HUES48 (cell line): ENCODE measurements around the gene PHACTR1.

Experiments
- H3K27ac ChIP-seq: one replicate; pipeline ENCODE4 v1.7.0; 2013; ENCODE audit warnings: low read depth, low read length, inconsistent platforms
- H3K27me3 ChIP-seq: 2 replicates; pipeline ENCODE4 v1.6.1; 2013; ENCODE audit warnings: mild to moderate bottlenecking, low read length; ENCODE audit not compliant: control insufficient read depth, insufficient read depth
- H3K36me3 ChIP-seq: 2 replicates; pipeline ENCODE4 v1.6.1; 2013; ENCODE audit warnings: low read length; ENCODE audit not compliant: control insufficient read depth, insufficient read depth
- H3K4me1 ChIP-seq: 2 replicates; pipeline ENCODE4 v1.6.1; 2013; ENCODE audit warnings: mild to moderate bottlenecking, low read length; ENCODE audit not compliant: control insufficient read depth, insufficient read depth
- H3K4me3 ChIP-seq: 2 replicates; pipeline ENCODE4 v1.5.1; 2013; ENCODE audit warnings: mild to moderate bottlenecking, low read depth, low read length
- H3K9ac ChIP-seq: 2 replicates; pipeline ENCODE4 v1.6.1; 2013; ENCODE audit warnings: mild to moderate bottlenecking, low read depth, low read length, moderate library complexity
- H3K9me3 ChIP-seq: 2 replicates; pipeline ENCODE4 v1.6.1; 2013; ENCODE audit warnings: low read length; ENCODE audit not compliant: control insufficient read depth, insufficient read depth

Gene PHACTR1

DNA sequence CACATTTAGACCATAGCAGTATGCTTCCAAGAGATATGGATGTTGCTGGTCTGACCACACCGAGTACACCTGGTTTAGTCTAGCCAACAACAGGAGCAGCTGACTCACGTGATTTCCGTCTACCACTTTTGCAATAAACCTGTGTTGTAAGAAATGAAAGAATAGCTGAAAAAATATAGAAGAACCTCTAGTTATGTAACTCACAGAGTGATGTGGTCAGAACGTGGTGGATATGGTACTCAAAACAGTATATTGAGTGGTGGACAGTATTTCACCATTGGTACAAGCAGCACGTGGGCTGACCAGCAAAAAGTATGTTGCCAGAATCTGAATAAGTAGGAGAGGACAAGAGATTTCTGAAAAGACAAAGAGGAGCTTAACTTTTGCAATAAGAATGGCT lies 384.8 kb downstream of the PHACTR1 start:
- Histone ChIP-seq H3K27me3 (no peaks in the 10 kb centered on the region), H3K36me3 (no peaks in the 10 kb centered on the region), H3K9ac (no peak overlapping the region), H3K4me1 (peaks cover 11% of the 10 kb centered on the region), H3K9me3 (no peaks in the 10 kb centered on the region), H3K4me3 (no peak overlapping the region), H3K27ac (no peak overlapping the region)

DNA sequence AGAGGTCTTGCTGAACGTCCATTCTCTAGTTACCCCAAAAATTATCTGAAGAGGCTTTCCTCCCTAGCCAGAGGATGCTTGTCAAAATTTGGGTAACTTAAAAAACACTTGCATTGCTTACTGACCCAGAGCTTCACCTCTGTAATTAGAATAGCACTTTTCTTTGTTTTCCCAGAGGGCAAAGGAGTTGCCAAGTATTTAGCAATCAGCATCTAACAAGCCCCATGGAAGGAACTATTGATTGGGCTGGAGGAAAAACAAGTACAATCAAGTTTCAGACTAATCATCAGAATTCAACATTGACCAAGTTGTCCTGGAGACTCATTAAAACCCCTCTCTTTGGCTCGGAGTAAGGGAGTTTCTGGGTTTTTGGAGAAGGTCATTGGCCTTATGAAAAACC lies 385.4 kb downstream of the PHACTR1 start:
- Histone ChIP-seq H3K27ac (no peak overlapping the region), H3K27me3 (no peaks in the 10 kb centered on the region), H3K36me3 (no peaks in the 10 kb centered on the region), H3K4me1 (peaks cover 11% of the 10 kb centered on the region), H3K9ac (no peak overlapping the region), H3K9me3 (no peaks in the 10 kb centered on the region), H3K4me3 (no peak overlapping the region)

GRCh38 chr6:13103169-13103568 lies 386.6 kb downstream of the PHACTR1 start:
- Histone ChIP-seq H3K27ac (no peak overlapping the region), H3K9ac (no peak overlapping the region), H3K27me3 (no peaks in the 10 kb centered on the region), H3K36me3 (no peaks in the 10 kb centered on the region), H3K4me3 (no peak overlapping the region), H3K4me1 (peaks cover 11% of the 10 kb centered on the region), H3K9me3 (no peaks in the 10 kb centered on the region)

GRCh38 chr6:13105139-13105538 lies 388.6 kb downstream of the PHACTR1 start:
- Histone ChIP-seq H3K9me3 (no peaks in the 10 kb centered on the region), H3K27me3 (no peaks in the 10 kb centered on the region)

GRCh38 chr6:13112921-13113320 lies 396.4 kb downstream of the PHACTR1 start:
- no peaks in the 10 kb centered on the region for H3K9me3 ChIP-seq
- no peak overlapping the region for H3K4me3 ChIP-seq
- no peak overlapping the region for H3K9ac ChIP-seq
- no peaks in the 10 kb centered on the region for H3K27me3 ChIP-seq
- H3K36me3 ChIP-seq: no peaks in the 10 kb centered on the region
- peaks cover 22% of the 10 kb centered on the region; the same call in 1 of the 2 replicates for H3K4me1 ChIP-seq
- H3K27ac ChIP-seq: no peak overlapping the region

More at GRCh38 chr6:13105139-13105538, 388.6 kb downstream of the PHACTR1 start:
- Histone ChIP-seq H3K27ac (no peak overlapping the region), H3K4me3 (no peak overlapping the region), H3K4me1 (peaks cover 11% of the 10 kb centered on the region), H3K9ac (no peak overlapping the region), H3K36me3 (no peaks in the 10 kb centered on the region)

DNA sequence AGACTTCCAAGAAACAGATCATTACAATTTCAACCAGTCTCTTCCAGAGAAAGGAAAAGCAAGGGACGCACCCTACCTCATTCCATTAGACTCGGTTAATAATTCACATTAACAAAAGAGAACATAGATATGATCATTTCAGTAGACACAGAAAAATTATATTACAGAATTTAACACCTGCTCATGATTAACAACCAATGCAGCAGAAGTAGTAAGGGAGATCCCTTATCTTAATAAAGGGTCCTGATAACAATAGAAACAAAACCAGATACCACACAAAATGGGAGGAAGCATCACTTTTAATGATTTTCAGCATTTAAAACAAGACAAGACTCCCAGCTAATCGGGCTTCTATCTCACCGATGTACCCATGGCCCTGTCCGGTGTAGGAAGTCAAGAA lies 396.8 kb downstream of the PHACTR1 start:
- Histone ChIP-seq H3K27ac (no peak overlapping the region), H3K9me3 (no peaks in the 10 kb centered on the region), H3K36me3 (no peaks in the 10 kb centered on the region), H3K4me1 (peaks cover 22% of the 10 kb centered on the region; the same call in 1 of the 2 replicates), H3K9ac (no peak overlapping the region), H3K4me3 (no peak overlapping the region), H3K27me3 (no peaks in the 10 kb centered on the region)

DNA sequence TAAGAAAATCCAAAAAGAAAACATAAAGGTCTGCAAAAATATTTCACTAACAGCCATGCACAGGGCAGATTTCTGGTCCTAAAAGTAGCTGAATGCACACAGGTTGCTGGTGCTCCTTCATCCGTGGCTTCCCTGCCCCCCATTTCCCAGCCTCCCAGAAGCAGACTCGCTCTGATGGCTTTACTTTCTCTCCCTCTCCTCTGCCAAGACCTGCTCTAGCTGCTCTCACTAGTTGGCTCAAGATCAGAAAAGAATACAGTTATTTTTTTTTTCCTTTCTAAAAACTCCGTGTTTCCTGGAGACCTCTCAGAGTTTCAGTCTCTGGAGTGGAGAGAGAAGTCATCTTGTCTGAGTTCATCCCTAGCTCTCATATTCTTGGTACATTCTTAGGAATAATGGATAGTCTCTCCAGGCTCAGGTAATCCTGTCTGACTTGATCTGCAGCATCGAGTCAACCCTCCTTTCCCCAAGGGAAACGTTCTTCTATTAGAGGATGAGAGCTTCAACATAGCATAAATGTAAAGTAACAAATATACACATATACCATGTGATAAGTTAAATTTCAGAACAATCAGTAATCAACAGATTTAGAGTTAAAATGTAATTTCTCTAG lies 397.5 kb downstream of the PHACTR1 start:
- Histone ChIP-seq H3K4me3 (no peak overlapping the region), H3K9ac (no peak overlapping the region), H3K27ac (no peak overlapping the region), H3K9me3 (no peaks in the 10 kb centered on the region), H3K36me3 (no peaks in the 10 kb centered on the region), H3K27me3 (no peaks in the 10 kb centered on the region), H3K4me1 (peaks cover 22% of the 10 kb centered on the region; the same call in 1 of the 2 replicates)

DNA sequence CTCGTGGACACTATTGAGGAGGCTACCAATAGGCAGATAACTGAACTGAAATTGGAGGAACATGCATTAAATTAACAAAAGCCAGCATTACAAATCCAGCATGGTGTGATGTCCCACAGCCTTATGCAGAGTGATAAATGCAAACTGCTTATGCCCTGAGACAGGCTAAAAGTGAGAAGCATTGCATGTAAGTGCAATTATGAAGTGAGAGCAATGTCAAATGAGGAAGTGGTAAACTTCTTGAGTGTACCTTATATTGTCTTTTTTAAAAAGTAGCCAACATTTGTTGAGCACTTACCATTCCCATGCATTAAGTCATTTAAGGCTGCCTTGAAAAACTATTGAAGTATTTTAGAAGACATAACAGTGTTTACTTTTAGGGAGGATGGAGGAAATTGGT lies 399.6 kb downstream of the PHACTR1 start:
- no peaks in the 10 kb centered on the region for H3K9me3 ChIP-seq
- no peak overlapping the region for H3K9ac ChIP-seq
- no peak overlapping the region for H3K27ac ChIP-seq
- no peak overlapping the region for H3K4me3 ChIP-seq
- no peaks in the 10 kb centered on the region for H3K27me3 ChIP-seq
- H3K4me1 ChIP-seq: peaks cover 29% of the 10 kb centered on the region
- H3K36me3 ChIP-seq: no peaks in the 10 kb centered on the region

DNA sequence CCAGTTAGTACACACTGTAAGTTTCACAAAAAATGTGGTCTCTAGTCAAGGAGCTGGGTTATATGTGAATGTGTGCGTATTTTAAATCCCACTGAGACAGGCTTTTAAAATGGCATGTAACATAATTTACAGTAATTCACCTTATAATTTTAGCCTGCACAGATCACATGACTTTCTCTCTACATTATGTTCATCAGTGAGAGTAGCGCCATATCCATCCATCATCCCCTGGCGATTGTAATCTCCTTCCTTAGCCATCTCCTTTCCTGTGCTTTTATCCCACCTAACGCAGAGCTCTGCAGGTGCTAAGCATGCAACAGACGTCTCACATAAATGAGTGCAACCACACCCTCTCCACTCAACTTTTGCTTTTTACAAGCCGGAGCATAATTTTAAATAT lies 401.0 kb downstream of the PHACTR1 start:
- H3K27ac ChIP-seq: no peak overlapping the region
- H3K9me3 ChIP-seq: no peaks in the 10 kb centered on the region
- H3K36me3 ChIP-seq: no peaks in the 10 kb centered on the region
- no peak overlapping the region for H3K4me3 ChIP-seq
- peaks cover 29% of the 10 kb centered on the region for H3K4me1 ChIP-seq
- no peak overlapping the region for H3K9ac ChIP-seq
- H3K27me3 ChIP-seq: no peaks in the 10 kb centered on the region

DNA sequence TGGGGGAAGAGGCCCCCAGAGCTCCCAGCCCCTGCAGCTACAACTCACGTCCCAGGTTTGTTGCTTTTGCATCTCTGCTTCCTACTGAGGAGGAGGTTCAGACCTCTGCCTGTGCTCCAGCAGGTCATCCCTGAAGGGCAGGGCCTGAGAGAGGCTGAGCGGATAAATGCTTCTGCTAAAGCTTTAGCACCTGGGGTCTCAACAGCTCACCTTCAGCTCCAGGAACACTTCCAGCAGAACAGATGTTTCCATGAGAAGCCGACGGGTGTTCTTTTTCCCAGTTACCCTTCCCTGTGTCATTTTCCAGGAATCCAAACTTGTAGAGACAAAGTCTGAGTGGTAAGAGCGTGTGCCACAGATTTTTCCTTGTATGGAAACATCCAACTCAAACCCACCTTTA lies 403.0 kb downstream of the PHACTR1 start:
- Histone ChIP-seq H3K27me3 (no peaks in the 10 kb centered on the region), H3K4me1 (peaks cover 21% of the 10 kb centered on the region), H3K4me3 (no peak overlapping the region), H3K9ac (no peak overlapping the region), H3K9me3 (no peaks in the 10 kb centered on the region), H3K36me3 (no peaks in the 10 kb centered on the region), H3K27ac (no peak overlapping the region)

DNA sequence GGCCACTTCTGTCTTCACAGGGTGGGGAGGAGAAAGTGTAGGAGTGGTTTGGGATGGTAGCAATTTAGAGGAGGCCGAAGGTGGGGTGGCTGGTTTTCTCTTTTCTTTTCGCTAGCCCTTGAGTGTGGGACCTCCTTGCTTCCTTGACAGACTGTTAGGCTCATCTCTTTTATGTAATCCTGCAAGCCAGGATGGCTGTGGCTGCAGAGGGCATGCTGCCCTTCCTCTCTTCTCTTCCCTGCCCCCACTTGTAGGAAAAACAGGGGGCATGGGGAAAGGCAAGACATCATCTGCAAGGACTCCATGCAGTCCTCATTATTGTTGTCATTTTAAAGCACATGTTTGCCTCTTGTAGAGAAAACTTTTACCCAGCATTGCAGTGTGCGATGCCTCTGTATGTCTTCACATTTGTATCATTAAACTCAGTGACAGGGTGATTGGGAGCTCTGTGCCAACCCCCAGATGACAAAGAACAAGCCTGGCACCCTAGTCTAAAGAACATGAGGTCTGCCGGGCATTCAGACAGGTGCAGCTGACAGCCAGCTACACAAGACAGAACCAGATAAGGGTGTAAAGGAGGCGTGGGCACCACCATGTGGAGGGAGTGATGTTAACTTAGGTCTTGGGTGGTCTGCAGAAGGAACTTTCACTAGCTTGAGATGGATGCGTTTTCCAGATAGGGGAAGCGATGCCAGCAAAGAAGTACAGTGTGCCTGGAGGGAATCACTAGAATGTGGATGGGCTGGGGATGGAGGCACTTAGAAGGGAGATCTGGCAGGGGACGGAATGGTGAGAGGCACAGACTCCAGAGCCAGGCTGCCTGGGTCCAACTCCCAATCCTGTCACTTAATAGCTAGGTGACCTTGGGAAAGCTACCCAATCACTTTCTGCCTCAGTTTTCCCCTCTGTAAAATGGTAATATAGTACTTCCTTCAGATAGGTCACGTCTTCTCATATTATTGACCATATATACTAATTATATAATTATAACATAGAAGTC lies 404.2 kb downstream of the PHACTR1 start:
- Histone ChIP-seq H3K4me1 (peaks cover 13% of the 10 kb centered on the region), H3K9ac (no peak overlapping the region; the same call in 1 of the 2 replicates), H3K9me3 (no peaks in the 10 kb centered on the region), H3K27ac (no peak overlapping the region), H3K36me3 (no peaks in the 10 kb centered on the region), H3K4me3 (no peak overlapping the region), H3K27me3 (no peaks in the 10 kb centered on the region)
